Tibial artery (tissue), 4 donors: ENCODE results near the gene TMBIM1.
"Not testable (repeated sequence)": the region's sequence is repeated elsewhere in the genome, so short reads cannot be mapped to it uniquely, and the experiment has no call there.

Experiments
- DNase-seq, 2 donors: peaks; one replicate each; pipeline ENCODE4 v3.0.0-alpha.2; 2019
- H3K27ac ChIP-seq, 2 donors: fragments of 200-600 bp; sonication (generic) in 1 of 2; 1 replicate in 1 of 2; 2 replicates in 1 of 2; pipeline ENCODE4 v1.5.1; 2018 to 2019; ENCODE audit warnings: mild to moderate bottlenecking in 1 of 2
- H3K27me3 ChIP-seq, 2 donors: fragments of 200-600 bp; sonication (generic) in 1 of 2; one replicate each; pipeline versions ENCODE4 v1.5.1 to v1.6.0; 2016 to 2019
- H3K36me3 ChIP-seq, 3 donors: fragments of 200-600 bp; sonication (generic) in 2 of 3; one replicate each; pipeline ENCODE4 v1.5.1; 2016 to 2019; ENCODE audit warnings: mild to moderate bottlenecking in 2 of 3
- H3K4me1 ChIP-seq, 4 donors: fragments of 200-600 bp; sonication (generic) in 2 of 4; 1 replicate in 3 of 4; 2 replicates in 1 of 4; pipeline ENCODE4 v1.5.1; 2016 to 2019
- H3K4me3 ChIP-seq, 2 donors: fragments of 200-600 bp; sonication (generic) in 1 of 2; 1 replicate in 1 of 2; 2 replicates in 1 of 2; pipeline ENCODE4 v1.5.1; 2018 to 2019; ENCODE audit warnings: mild to moderate bottlenecking in 2 of 2
- H3K9me3 ChIP-seq, 3 donors: fragments of 200-600 bp; sonication (generic) in 1 of 3; one replicate each; pipeline ENCODE4 v1.5.1; 2016 to 2019
- CTCF ChIP-seq, 2 experiments: fragments of 200-600 bp in 1 of 2; fragments of 450-650 bp in 1 of 2; IDR thresholded peaks; one replicate each; pipeline ENCODE4 v1.5.1; 2017 to 2019; ENCODE audit warnings: antibody characterized with exemption in 2 of 2, mild to moderate bottlenecking in 1 of 2, moderate library complexity in 1 of 2
- intact Hi-C: fragments of 100-400 bp; cut with DNase I; formaldehyde crosslinking; loops from one replicate; pipeline ENCODE4 v1.15.0; 2023; ENCODE audit warnings: low total_unique reads

TMBIM1 gene

DNA sequence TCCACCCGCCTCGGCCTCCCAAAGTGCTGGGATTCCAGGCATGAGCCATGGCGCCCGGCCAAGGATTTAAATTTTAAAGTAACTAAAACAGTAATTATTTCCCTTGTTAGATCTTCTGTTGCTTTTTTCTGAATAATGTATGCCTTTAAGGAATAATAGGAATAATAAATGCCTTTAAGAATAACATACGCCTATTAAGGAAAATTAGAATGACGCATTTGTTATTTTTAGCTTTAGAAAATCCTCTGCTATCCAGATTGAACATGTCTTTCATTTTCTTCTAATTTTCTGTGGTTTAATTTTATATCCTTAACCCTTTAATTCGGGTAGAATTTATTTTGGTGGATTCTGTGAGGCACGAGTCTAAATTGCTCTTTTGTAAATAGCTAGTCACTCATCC, 23.1 kb upstream of the TMBIM1 start:
- DNase-seq: no peak
- H3K36me3 ChIP-seq: no peaks in the 10 kb centered on the region
- no peaks in the 10 kb centered on the region for H3K4me1 ChIP-seq
- intact Hi-C loops: no loop called here
- no peaks in the 10 kb centered on the region for H3K9me3 ChIP-seq
- no peaks in the 10 kb centered on the region for H3K27me3 ChIP-seq
- H3K27ac ChIP-seq: no peak overlapping the region
- H3K4me3 ChIP-seq: no peak overlapping the region
- no peak for TF ChIP-seq CTCF (IDR thresholded peaks at IDR 0.05)

DNA sequence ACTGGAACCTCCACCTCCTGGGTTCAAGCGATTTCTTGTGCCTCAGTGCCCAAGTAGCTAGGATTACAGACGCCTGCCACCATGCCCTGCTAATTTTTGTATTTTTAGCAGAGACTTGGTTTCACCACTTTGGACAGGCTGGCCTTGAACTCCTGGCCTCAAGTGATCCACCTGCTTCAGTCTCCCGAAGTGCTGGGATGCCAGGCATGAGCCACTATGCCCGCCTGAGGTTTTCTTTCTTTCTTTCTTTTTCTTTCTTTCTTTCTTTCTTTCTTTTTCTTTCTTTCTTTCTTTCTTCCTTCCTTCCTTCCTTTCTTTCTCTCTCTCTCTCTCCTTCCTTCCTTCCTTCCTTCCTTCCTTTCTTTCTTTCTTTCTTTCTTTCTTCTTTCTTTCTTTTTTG, 22.5 kb upstream of the TMBIM1 start:
- H3K4me1 ChIP-seq, DNase-seq, intact Hi-C loops, H3K27ac ChIP-seq, H3K27me3 ChIP-seq, H3K9me3 ChIP-seq, H3K4me3 ChIP-seq, H3K36me3 ChIP-seq: not testable (repeated sequence)

GRCh38 chr2:218313356-218313755, 21.1 kb upstream of the TMBIM1 start:
- no peak for TF ChIP-seq CTCF (IDR thresholded peaks at IDR 0.05)
- no peak overlapping the region for H3K27ac ChIP-seq
- H3K4me3 ChIP-seq: no peak overlapping the region
- H3K4me1 ChIP-seq: no peaks in the 10 kb centered on the region
- DNase-seq: no peak
- intact Hi-C loops: no loop called here
- no peaks in the 10 kb centered on the region for H3K36me3 ChIP-seq
- no peaks in the 10 kb centered on the region for H3K9me3 ChIP-seq
- no peaks in the 10 kb centered on the region for H3K27me3 ChIP-seq

- no peaks in the 10 kb centered on the region for H3K27me3 ChIP-seq
- no peaks in the 10 kb centered on the region for H3K4me1 ChIP-seq
- no peak for TF ChIP-seq CTCF (IDR thresholded peaks at IDR 0.05)
- intact Hi-C loops: no loop called here
- no peak overlapping the region for H3K27ac ChIP-seq
- H3K36me3 ChIP-seq: no peaks in the 10 kb centered on the region
- no peak for DNase-seq
- no peak overlapping the region for H3K4me3 ChIP-seq
- no peaks in the 10 kb centered on the region for H3K9me3 ChIP-seq
These were observed 20.0 kb upstream of the TMBIM1 start for GRCh38 chr2:218312267-218312756.

- H3K4me3 ChIP-seq, H3K9me3 ChIP-seq, intact Hi-C loops, H3K27me3 ChIP-seq, DNase-seq, H3K4me1 ChIP-seq, H3K36me3 ChIP-seq, H3K27ac ChIP-seq: not testable (repeated sequence)
These were observed 19.4 kb upstream of the TMBIM1 start for GRCh38 chr2:218311541-218312266.

DNA sequence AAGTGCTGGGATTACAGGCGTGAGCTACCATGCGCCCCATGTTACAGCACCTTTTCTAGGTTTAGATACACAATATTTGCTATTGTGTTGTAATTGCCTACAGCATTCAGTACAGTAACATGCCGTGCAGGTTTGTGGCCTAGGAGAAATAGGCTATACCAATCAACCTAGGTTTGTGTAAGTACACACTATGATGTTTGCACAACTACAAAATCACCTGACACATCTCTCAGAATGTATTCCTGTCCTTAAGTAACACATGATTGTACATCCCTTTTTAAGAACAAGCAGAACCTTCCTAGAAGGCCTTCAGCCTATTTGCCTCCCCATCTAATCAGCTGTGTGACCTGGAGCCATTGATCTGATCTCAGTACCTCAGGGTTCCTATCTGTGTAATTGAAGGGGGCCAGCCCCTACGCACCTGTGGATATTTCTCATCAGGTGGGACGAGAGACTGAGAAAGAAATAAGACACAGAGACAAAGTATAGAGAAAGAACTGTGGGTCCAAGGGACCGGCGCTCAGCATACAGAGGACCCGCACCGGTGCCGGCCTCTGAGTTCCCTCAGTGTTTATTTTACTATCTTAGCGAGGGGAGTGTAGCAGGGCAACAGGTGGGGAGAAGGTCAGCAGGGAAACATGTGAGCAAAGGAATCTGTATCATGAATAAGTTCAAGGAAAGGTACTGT, 18.7 kb upstream of the TMBIM1 start:
- Histone ChIP-seq H3K27me3 (no peaks in the 10 kb centered on the region), H3K36me3 (no peaks in the 10 kb centered on the region), H3K4me3 (no peak overlapping the region), H3K9me3 (no peaks in the 10 kb centered on the region), H3K4me1 (no peaks in the 10 kb centered on the region), H3K27ac (no peak overlapping the region)
- intact Hi-C loops: no loop called here
- DNase-seq: no peak
- TF ChIP-seq CTCF (IDR thresholded peaks at IDR 0.05): no peak
